Esophagus squamous epithelium (tissue), 4 donors: ENCODE data around the gene SLC35E2B.

ENCODE experiments used
- POLR2A ChIP-seq, 4 donors: fragments of 450-650 bp; IDR thresholded peaks; one replicate each; pipeline ENCODE4 v1.6.1; 2017; ENCODE audit warnings: antibody characterized with exemption in 4 of 4, mild to moderate bottlenecking in 4 of 4, moderate library complexity in 3 of 4
- TF ChIP-seq, protein P1 (sequence below), 6 experiments: fragments of 450-650 bp in 4 of 6; fragments of 200-600 bp in 2 of 6; sonication (generic) in 2 of 6; IDR thresholded peaks; one replicate each; pipeline ENCODE4 v1.5.1; 2016 to 2019; ENCODE audit warnings: antibody characterized with exemption in 6 of 6, mild to moderate bottlenecking in 4 of 6, moderate library complexity in 4 of 6

DNA sequence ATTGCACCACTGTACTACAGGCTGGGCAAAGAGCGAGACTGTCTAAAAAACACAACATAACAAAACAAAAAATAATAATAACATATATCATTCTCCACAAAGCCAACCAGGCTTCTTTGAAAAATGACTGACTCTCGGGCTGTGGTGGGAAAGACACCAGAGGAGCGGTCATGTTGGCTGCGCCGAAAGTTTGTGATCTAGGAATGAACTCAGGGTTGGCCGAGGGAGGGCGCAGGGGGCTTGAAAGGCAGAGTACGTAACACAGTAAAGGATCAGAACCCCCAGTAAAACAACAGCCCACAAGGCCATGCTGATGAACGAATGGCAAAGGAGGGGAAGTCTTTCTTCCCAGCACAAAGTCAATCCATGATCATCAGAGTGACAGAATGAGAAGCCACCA, 4.7 kb downstream of the SLC35E2B start:
- TF ChIP-seq, protein P1, sequence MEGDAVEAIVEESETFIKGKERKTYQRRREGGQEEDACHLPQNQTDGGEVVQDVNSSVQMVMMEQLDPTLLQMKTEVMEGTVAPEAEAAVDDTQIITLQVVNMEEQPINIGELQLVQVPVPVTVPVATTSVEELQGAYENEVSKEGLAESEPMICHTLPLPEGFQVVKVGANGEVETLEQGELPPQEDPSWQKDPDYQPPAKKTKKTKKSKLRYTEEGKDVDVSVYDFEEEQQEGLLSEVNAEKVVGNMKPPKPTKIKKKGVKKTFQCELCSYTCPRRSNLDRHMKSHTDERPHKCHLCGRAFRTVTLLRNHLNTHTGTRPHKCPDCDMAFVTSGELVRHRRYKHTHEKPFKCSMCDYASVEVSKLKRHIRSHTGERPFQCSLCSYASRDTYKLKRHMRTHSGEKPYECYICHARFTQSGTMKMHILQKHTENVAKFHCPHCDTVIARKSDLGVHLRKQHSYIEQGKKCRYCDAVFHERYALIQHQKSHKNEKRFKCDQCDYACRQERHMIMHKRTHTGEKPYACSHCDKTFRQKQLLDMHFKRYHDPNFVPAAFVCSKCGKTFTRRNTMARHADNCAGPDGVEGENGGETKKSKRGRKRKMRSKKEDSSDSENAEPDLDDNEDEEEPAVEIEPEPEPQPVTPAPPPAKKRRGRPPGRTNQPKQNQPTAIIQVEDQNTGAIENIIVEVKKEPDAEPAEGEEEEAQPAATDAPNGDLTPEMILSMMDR (IDR thresholded peaks at IDR 0.05), result no peak
- no peak for TF ChIP-seq POLR2A (IDR thresholded peaks at IDR 0.05)
